Measurements from ENCODE around the gene HAPSTR1. TPM values are rescaled to one million over a fixed set of nuclear protein-coding genes. Genes with fewer than 3 reads are reported as not detected.
"Not testable (repeated sequence)": the region's sequence is repeated elsewhere in the genome, so short reads cannot be mapped to it uniquely, and the experiment has no call there.

The HAPSTR1 gene
- total RNA-seq, 2 experiments from 2014 or later = 52.5 to 53.4 TPM

GRCh38 chr16:9081158-9081557, 10.3 kb upstream of the HAPSTR1 start:
- no peak for DNase-seq
- ChIA-PET CTCF (no interaction called here), POLR2A (interaction anchor here (1.3 to 7.1 kb wide), 2 partner anchors 11 to 19 kb away, joined by 3 to 78 read pairs; partner anchors contain the start of gene HAPSTR1)
- peaks cover 13% of the 10 kb centered on the region for H3K36me3 Mint-ChIP-seq (ENCODE audit: low read depth)
- H3K27me3 Mint-ChIP-seq = no peaks in the 10 kb centered on the region
- TF ChIP-seq CTCF (IDR thresholded peaks at IDR 0.05) = no peak
- no peak overlapping the region for H3K4me3 Mint-ChIP-seq
- peak overlapping the region; percentile 55 for H3K27ac Mint-ChIP-seq
- H3K9me3 Mint-ChIP-seq = peaks cover 4% of the 10 kb centered on the region
- peaks cover 34% of the 10 kb centered on the region for H3K4me1 Mint-ChIP-seq (ENCODE audit: low read depth)
- intact Hi-C loops (cut with micrococcal nuclease) = no loop called here
- no peak for ATAC-seq

DNA sequence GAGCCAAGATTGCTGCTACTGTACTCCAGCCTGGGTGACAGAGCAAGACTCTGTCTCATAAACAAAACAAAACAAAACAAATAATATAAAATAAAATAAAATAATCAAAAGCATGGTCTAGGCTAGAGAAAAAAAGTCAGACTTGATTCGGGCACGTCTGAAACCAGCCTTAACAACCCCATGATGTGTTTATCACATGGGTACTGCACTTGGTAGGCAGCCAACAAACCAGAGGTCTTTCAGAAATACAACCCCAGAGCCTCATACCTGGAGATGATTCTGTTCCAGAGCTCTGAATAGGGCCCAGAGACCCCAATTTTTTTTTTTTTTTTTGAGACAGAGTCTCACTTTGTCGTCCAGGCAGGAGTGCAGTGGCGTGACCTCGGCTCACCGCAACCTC, 9.6 kb upstream of the HAPSTR1 start:
- no peak overlapping the region for H3K27ac Mint-ChIP-seq
- H3K9me3 Mint-ChIP-seq = peaks cover 4% of the 10 kb centered on the region
- TF ChIP-seq CTCF (IDR thresholded peaks at IDR 0.05) = no peak
- ChIA-PET CTCF (no interaction called here), POLR2A (interaction anchor here (1.3 to 7.1 kb wide), 2 partner anchors 10 to 19 kb away, joined by 3 to 78 read pairs; partner anchors contain the start of gene HAPSTR1)
- DNase-seq (no peak), ATAC-seq (no peak)
- intact Hi-C loops (cut with micrococcal nuclease) = no loop called here
- H3K4me3 Mint-ChIP-seq = no peak overlapping the region
- H3K4me1 Mint-ChIP-seq (ENCODE audit: low read depth) = peaks cover 30% of the 10 kb centered on the region
- H3K36me3 Mint-ChIP-seq (ENCODE audit: low read depth) = peaks cover 13% of the 10 kb centered on the region
- no peaks in the 10 kb centered on the region for H3K27me3 Mint-ChIP-seq

DNA sequence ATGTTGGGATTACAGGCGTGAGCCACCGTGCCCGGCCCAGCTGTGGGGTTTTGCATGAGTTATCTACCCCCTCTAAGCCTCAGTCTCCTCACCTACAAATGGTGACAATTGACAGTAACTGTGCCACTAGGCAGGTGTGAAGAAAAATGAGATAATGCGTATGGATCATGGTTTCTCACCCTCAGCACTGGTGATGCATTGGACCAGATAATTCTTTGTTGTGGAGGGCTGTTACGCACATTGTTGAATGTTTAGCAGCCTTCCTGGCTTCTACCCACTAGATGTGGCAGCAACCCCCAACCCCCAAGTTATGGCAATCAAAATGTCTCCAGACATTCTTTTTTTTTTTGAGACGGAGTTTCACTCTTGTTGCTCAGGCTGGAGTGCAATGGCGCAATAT, 9.0 kb upstream of the HAPSTR1 start:
- Mint-ChIP-seq H3K4me1 (ENCODE audit: low read depth) (peaks cover 25% of the 10 kb centered on the region), H3K9me3 (peaks cover 4% of the 10 kb centered on the region), H3K27ac (no peak overlapping the region), H3K36me3 (ENCODE audit: low read depth) (peaks cover 12% of the 10 kb centered on the region), H3K4me3 (no peak overlapping the region), H3K27me3 (no peaks in the 10 kb centered on the region)
- no peak for TF ChIP-seq CTCF (IDR thresholded peaks at IDR 0.05)
- ATAC-seq (no peak), DNase-seq (no peak)
- CTCF ChIA-PET = no interaction called here
- POLR2A ChIA-PET = interaction anchor here (1.3 to 7.1 kb wide), 2 partner anchors 9 to 18 kb away, joined by 3 to 78 read pairs; partner anchors contain the start of gene HAPSTR1
- intact Hi-C loops (cut with micrococcal nuclease) = no loop called here

- ChIA-PET POLR2A (interaction anchor here (1.1 to 1.2 kb wide), 3 partner anchors 9 to 190 kb away, joined by 3 read pairs; no protein-coding TSS in a partner anchor), CTCF (interaction anchor here (0.7 to 0.8 kb wide), 2 partner anchors 9 to 11 kb away, joined by 3 to 5 read pairs; no protein-coding TSS in a partner anchor)
- intact Hi-C loops (cut with micrococcal nuclease); H3K36me3 Mint-ChIP-seq (ENCODE audit: low read depth); ATAC-seq; H3K27ac Mint-ChIP-seq; H3K4me3 Mint-ChIP-seq; DNase-seq; H3K27me3 Mint-ChIP-seq; H3K9me3 Mint-ChIP-seq; H3K4me1 Mint-ChIP-seq (ENCODE audit: low read depth): not testable (repeated sequence)
Observed at GRCh38 chr16:9087733-9088132, 3.7 kb upstream of the HAPSTR1 start.

- peaks cover 13% of the 10 kb centered on the region for H3K4me1 Mint-ChIP-seq (ENCODE audit: low read depth)
- POLR2A ChIA-PET = interaction anchor here (0.9 to 1.6 kb wide), 3 partner anchors 8 to 128 kb away, joined by 3 to 4 read pairs (median 4); no protein-coding TSS in a partner anchor
- no peak overlapping the region for H3K27ac Mint-ChIP-seq
Observed at GRCh38 chr16:9088848-9089247, 2.6 kb upstream of the HAPSTR1 start.

More at GRCh38 chr16:9088848-9089247, 2.6 kb upstream of the HAPSTR1 start:
- DNase-seq = no peak
- Mint-ChIP-seq H3K27me3 (no peaks in the 10 kb centered on the region), H3K4me3 (no peak overlapping the region), H3K36me3 (ENCODE audit: low read depth) (peaks cover 14% of the 10 kb centered on the region), H3K9me3 (no peaks in the 10 kb centered on the region)
- CTCF ChIA-PET = interaction anchor here (1.0 to 1.6 kb wide), 3 partner anchors 8 to 14 kb away, joined by 3 read pairs; no protein-coding TSS in a partner anchor
- intact Hi-C loops (cut with micrococcal nuclease) = no loop called here
- no peak for ATAC-seq
- TF ChIP-seq CTCF (IDR thresholded peaks at IDR 0.05) = no peak
